WI38 (cell line): ENCODE results near the gene EXOC4.
"Not testable (repeated sequence)": the region's sequence is repeated elsewhere in the genome, so short reads cannot be mapped to it uniquely, and the experiment has no call there.

Source experiments
- H3K4me3 ChIP-seq: 2 replicates; pipeline ENCODE4 v1.5.1; 2011; ENCODE audit warnings: low read depth, mild to moderate bottlenecking, control low read depth, low read length
- TF ChIP-seq, protein P1 (sequence below): IDR thresholded peaks from 2 replicates; pipeline ENCODE4 v1.5.1; 2012; ENCODE audit warnings: low read depth, mild to moderate bottlenecking, control low read depth, low read length

EXOC4 gene

GRCh38 chr7:133310232-133310862 is 57.5 kb downstream of the EXOC4 start:
- TF ChIP-seq, protein P1, sequence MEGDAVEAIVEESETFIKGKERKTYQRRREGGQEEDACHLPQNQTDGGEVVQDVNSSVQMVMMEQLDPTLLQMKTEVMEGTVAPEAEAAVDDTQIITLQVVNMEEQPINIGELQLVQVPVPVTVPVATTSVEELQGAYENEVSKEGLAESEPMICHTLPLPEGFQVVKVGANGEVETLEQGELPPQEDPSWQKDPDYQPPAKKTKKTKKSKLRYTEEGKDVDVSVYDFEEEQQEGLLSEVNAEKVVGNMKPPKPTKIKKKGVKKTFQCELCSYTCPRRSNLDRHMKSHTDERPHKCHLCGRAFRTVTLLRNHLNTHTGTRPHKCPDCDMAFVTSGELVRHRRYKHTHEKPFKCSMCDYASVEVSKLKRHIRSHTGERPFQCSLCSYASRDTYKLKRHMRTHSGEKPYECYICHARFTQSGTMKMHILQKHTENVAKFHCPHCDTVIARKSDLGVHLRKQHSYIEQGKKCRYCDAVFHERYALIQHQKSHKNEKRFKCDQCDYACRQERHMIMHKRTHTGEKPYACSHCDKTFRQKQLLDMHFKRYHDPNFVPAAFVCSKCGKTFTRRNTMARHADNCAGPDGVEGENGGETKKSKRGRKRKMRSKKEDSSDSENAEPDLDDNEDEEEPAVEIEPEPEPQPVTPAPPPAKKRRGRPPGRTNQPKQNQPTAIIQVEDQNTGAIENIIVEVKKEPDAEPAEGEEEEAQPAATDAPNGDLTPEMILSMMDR: no peak

GRCh38 chr7:133313575-133313974 is 60.7 kb downstream of the EXOC4 start:
- TF ChIP-seq, protein P1: no peak
- no peak overlapping the region for H3K4me3 ChIP-seq

More at GRCh38 chr7:133310232-133310862, 57.5 kb downstream of the EXOC4 start:
- no peak overlapping the region for H3K4me3 ChIP-seq

- no peak overlapping the region for H3K4me3 ChIP-seq
- TF ChIP-seq, protein P1: no peak
Observed at GRCh38 chr7:133314084-133314483, 61.2 kb downstream of the EXOC4 start.

DNA sequence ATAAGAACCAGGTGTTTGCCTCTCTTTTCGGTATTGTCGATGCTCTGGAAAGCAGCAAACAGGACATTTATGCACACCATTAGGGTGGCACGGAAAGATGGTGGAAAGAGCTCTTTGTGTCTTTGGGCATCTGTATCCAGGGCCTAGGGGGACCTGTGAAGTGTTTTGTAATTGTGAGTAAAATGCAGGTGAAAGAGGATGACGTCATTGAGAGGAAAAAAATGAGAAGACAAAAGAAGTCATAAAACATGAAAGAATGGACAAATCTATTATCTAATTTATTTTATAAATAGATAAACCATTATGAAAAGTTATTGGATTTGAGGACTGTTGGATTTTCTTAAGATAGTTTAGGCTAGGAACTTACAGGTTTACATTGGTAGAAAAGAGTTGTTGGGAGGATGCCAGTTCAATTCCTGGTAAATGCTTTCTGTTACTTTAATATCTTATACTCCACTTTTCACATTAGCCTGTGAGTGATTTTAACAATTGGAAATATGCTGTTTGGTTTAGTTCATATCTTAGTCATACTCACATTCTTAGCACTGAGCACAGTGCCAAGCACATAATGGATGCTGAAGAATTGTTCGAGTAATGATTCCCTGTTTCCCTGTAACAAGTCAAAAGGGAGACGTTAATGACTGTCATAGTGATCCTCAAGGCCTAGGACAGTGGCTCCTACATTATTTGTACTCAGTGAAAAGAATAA is 62.6 kb downstream of the EXOC4 start:
- no peak overlapping the region for H3K4me3 ChIP-seq
- TF ChIP-seq, protein P1: no peak

GRCh38 chr7:133319842-133320241 is 67.0 kb downstream of the EXOC4 start:
- no peak overlapping the region for H3K4me3 ChIP-seq
- TF ChIP-seq, protein P1: no peak

DNA sequence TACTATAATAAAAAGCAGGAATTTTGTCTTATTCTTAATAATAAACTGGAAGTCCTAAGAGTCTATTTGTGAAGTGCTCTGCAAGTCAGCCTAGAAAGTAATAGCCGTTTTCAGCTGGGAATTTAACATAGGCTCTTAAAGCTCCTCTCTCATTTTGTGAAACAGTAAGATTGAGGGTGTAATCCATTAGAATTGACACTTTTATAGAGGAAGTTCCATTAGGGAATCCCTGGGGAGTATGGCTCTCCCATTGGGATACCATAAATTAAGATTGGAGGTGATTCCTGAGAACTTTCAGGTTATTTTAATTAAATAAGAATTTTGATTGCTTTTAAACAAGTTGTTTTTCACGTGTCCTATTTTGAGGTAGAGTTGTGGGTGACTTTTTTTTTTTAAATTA is 68.0 kb downstream of the EXOC4 start:
- TF ChIP-seq, protein P1: no peak
- H3K4me3 ChIP-seq: no peak overlapping the region

DNA sequence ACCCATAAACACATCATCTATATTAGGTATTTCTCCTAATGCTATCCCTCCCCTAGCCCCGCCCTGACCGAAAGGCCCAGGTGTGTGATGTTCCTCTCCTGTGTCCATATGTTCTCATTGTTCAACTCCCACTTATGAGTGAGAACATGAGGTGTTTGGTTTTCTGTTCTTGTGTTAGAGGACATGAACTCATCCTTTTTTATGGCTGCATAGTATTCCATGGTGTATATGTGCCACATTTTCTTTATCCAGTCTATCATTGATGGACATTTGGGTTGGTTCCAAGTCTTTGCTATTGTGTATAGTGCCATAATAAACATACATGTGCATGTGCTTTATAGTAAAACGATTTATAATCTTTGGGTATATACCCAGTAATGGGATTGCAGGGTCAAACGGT is 68.5 kb downstream of the EXOC4 start:
- not testable (repeated sequence) for H3K4me3 ChIP-seq

GRCh38 chr7:133326745-133327144 is 73.9 kb downstream of the EXOC4 start:
- H3K4me3 ChIP-seq: not testable (repeated sequence)

- H3K4me3 ChIP-seq: not testable (repeated sequence)
Observed at GRCh38 chr7:133328021-133328420, 75.1 kb downstream of the EXOC4 start.
